ENCODE measurements around the gene SLN.

SLN gene

GRCh38 chr11:107711861-107712755 lies at the start of gene SLN:
Gene SLN, minus strand, starts transcription at chr11:107712056.
- no peak for TF ChIP-seq CTCF (IDR thresholded peaks at IDR 0.05)

DNA sequence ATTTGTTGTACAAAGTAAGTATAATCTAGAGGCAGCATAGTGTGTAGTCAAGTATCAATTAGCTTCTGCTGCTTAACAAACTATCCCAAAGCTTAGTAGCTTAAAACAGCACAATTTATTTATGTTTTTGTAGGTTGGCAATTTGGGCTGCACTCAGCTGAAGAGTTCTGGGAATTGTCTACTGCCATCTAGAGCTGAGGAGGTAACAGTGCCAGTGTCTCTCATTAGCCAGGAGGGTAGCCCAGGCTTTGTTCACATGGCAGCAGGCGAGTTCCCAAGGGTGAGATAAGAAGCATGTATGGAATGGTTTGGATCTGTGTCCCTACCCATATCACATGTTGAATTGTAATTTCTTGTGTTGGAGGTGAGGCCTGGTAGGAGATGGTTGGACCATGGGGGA lies 45.8 kb upstream of the SLN start:
- TF ChIP-seq CTCF (IDR thresholded peaks at IDR 0.05): 0 out of 2 replicates have a peak, but pooled peaks have one; percentile 20

GRCh38 chr11:107756553-107756952 lies 44.7 kb upstream of the SLN start:
- no peak for TF ChIP-seq CTCF (IDR thresholded peaks at IDR 0.05)

- TF ChIP-seq CTCF (IDR thresholded peaks at IDR 0.05): no peak
Observed at GRCh38 chr11:107752949-107753822, 41.3 kb upstream of the SLN start.

GRCh38 chr11:107752508-107752907 lies 40.7 kb upstream of the SLN start:
- TF ChIP-seq CTCF (IDR thresholded peaks at IDR 0.05): no peak

- TF ChIP-seq CTCF (IDR thresholded peaks at IDR 0.05): no peak
Observed at GRCh38 chr11:107751082-107751481, 39.2 kb upstream of the SLN start.

GRCh38 chr11:107750313-107750712 lies 38.5 kb upstream of the SLN start:
- TF ChIP-seq CTCF (IDR thresholded peaks at IDR 0.05): no peak
